GM12878 (cell line): Measurements from ENCODE around the gene SLC17A7. TPM values are rescaled to one million over a fixed set of nuclear protein-coding genes. Genes with fewer than 3 reads are reported as not detected.

Experiments used
- ATAC-seq: fragments of 200-7000 bp; cut with Tn5 transposase; 3 replicates; pipeline ENCODE4 v1.9.1; 2020; ENCODE audit warnings: mild to moderate bottlenecking, moderate library complexity
- BruUV-seq: library from RNA; stranded (reverse); fragments of 400-500 nt; replicated peaks from 2 replicates; lab custom pipeline; 2021; lab: Mats Ljungman, UMichigan
- CTCF ChIA-PET: fragments of 300-600 bp; sonication (Branson Sonifier 250); formaldehyde crosslinking; extraction: SDS; loops from one replicate; lab custom pipeline; 2021; ENCODE audit warnings: inconsistent platforms; lab: Yijun Ruan, JAX
- POLR2A ChIA-PET: fragments of 350-600 bp; formaldehyde crosslinking; extraction: SDS; loops from one replicate; lab custom pipeline; 2021; ENCODE audit warnings: inconsistent platforms; lab: Charles Lee
- RAD21 ChIA-PET: fragments of 300-600 bp; sonication (Branson Sonifier 250); formaldehyde crosslinking; loops from one replicate; lab custom pipeline; 2023; ENCODE audit warnings: antibody characterized with exemption; ENCODE audit not compliant: unreplicated experiment; lab: Charles Lee
- SMC1A ChIA-PET: fragments of 300-600 bp; sonication (Branson Sonifier 250); formaldehyde crosslinking; loops from one replicate; lab custom pipeline; 2023; ENCODE audit not compliant: unreplicated experiment, uncharacterized antibody; lab: Charles Lee
- DNase-seq: peaks from one replicate; pipeline ENCODE4 v3.0.0-alpha.2; 2011; ENCODE audit warnings: low read depth, low spot score
- FAIRE-seq: peaks from 3 replicates; lab custom pipeline; 2011; peaks lifted over from hg19 to GRCh38; lab: Jason Lieb, UNC
- H2AFZ ChIP-seq: 2 replicates; pipeline ENCODE4 v1.6.0; 2011; ENCODE audit warnings: low read depth, low read length, control low read depth; ENCODE audit not compliant: control insufficient read depth
- H3K27ac ChIP-seq: 2 replicates; pipeline ENCODE4 v1.5.1; 2011; ENCODE audit warnings: control low read depth; ENCODE audit not compliant: control insufficient read depth, insufficient read depth
- H3K27me3 ChIP-seq, 2 experiments: replicated peaks in 1 of 2; 2 replicates each; pipeline versions ENCODE4 v1.6.0 to v1.6.1; 2011; ENCODE audit warnings: low read length in 1 of 2; ENCODE audit not compliant: control insufficient read depth in 2 of 2, insufficient read depth in 2 of 2
- H3K36me3 ChIP-seq, 2 experiments: 2 replicates each; pipeline ENCODE4 v1.5.1; 2011; ENCODE audit warnings: low read length in 1 of 2; ENCODE audit not compliant: control insufficient read depth in 2 of 2, insufficient read depth in 2 of 2
- H3K4me1 ChIP-seq: 2 replicates; pipeline ENCODE4 v1.6.1; 2011; ENCODE audit warnings: mild to moderate bottlenecking, low read length, moderate library complexity, mixed read lengths; ENCODE audit not compliant: control insufficient read depth, insufficient read depth
- H3K4me2 ChIP-seq: 2 replicates; pipeline ENCODE4 v1.6.0; 2011; ENCODE audit warnings: control low read depth; ENCODE audit not compliant: control insufficient read depth, insufficient read depth
- H3K4me3 ChIP-seq: fragments of 200-600 bp; sonication (generic); 2 replicates; pipeline ENCODE4 v1.5.1; 2016
- H3K79me2 ChIP-seq: 2 replicates; pipeline ENCODE4 v1.6.0; 2011; ENCODE audit warnings: low read length; ENCODE audit not compliant: control insufficient read depth, insufficient read depth
- H3K9ac ChIP-seq: 2 replicates; pipeline ENCODE4 v1.8.0; 2011; ENCODE audit warnings: low read length, control low read depth, mixed read lengths; ENCODE audit not compliant: control insufficient read depth, insufficient read depth
- H3K9me3 ChIP-seq: replicated peaks from 3 replicates; pipeline ENCODE4 v1.5.1; 2011; ENCODE audit warnings: mild to moderate bottlenecking, low read length; ENCODE audit not compliant: control insufficient read depth, insufficient read depth
- H4K20me1 ChIP-seq: 2 replicates; pipeline ENCODE4 v1.6.0; 2011; ENCODE audit not compliant: control insufficient read depth, insufficient read depth
- CBX5 ChIP-seq: sonication (generic); IDR thresholded peaks from 2 replicates; pipeline ENCODE4 v1.6.1; 2016; ENCODE audit warnings: low read depth, moderate library complexity, mild to moderate bottlenecking, inconsistent platforms
- FOS ChIP-seq: IDR thresholded peaks from 3 replicates; pipeline ENCODE4 v1.6.1; 2011; ENCODE audit warnings: borderline replicate concordance; ENCODE audit not compliant: insufficient read length; ENCODE audit errors: extremely low read depth
- IRF4 ChIP-seq: IDR thresholded peaks from 2 replicates; pipeline ENCODE4 v1.6.1; 2011; ENCODE audit warnings: low read depth, low read length
- LARP7 ChIP-seq: fragments of 450-650 bp; IDR thresholded peaks from 2 replicates; pipeline ENCODE4 v1.6.1; 2017; ENCODE audit warnings: mild to moderate bottlenecking
- PAX8 ChIP-seq: fragments of 450-650 bp; IDR thresholded peaks from 2 replicates; pipeline ENCODE4 v1.6.1; 2017; ENCODE audit warnings: mild to moderate bottlenecking, moderate library complexity
- SIX5 ChIP-seq: IDR thresholded peaks from 2 replicates; pipeline ENCODE4 v1.6.1; 2011; ENCODE audit warnings: mild to moderate bottlenecking, low read depth, low read length, moderate library complexity; ENCODE audit not compliant: severe bottlenecking
- YBX1 ChIP-seq: fragments of 450-650 bp; IDR thresholded peaks from 2 replicates; pipeline ENCODE4 v1.6.1; 2016; ENCODE audit warnings: antibody characterized with exemption
- YY1 ChIP-seq: IDR thresholded peaks from 2 replicates; pipeline ENCODE4 v1.6.1; 2011; ENCODE audit warnings: low read depth, mild to moderate bottlenecking, low read length
- ZNF207 ChIP-seq: fragments of 450-650 bp; IDR thresholded peaks from 2 replicates; pipeline ENCODE4 v1.6.1; 2014; ENCODE audit warnings: antibody characterized with exemption, mild to moderate bottlenecking, borderline replicate concordance
- ZNF622 ChIP-seq: fragments of 450-650 bp; IDR thresholded peaks from 2 replicates; pipeline ENCODE4 v1.6.1; 2017; ENCODE audit warnings: mild to moderate bottlenecking, inconsistent platforms
- WGBS: methylation state at CpG from one replicate; pipeline ENCODE4 v1.1.6; 2016; ENCODE audit warnings: low lambda C conversion rate; ENCODE audit not compliant: insufficient replicate concordance, insufficient coverage; ENCODE audit errors: missing lambda C conversion rate; 5-methylcytosine and 5-hydroxymethylcytosine counted together
- in situ Hi-C: fragments of 300-500 bp; cut with MboI; formaldehyde crosslinking; loops from 9 replicates; pipeline ENCODE4 v1.14.3; 2018; ENCODE audit warnings: mixed read lengths
- intact Hi-C: fragments of 100-400 bp; cut with micrococcal nuclease; formaldehyde crosslinking; loops from one replicate; pipeline ENCODE4 v1.14.2; 2022; ENCODE audit not compliant: unreplicated experiment
- polyA plus RNA-seq, 11 experiments: library from polyadenylated mRNA; depleted of rRNA in 4 of 11; unstranded in 6 of 11; stranded (reverse) in 5 of 11; fragments of >200 nt; fragmentation: Nextera tagmentation in 4 of 11; fragmentation: Illumina TruSeq in 1 of 11; extraction: Ambion mirVana in 4 of 11; extraction: Trizol in 1 of 11; gene quantifications; 1 replicate in 1 of 11; 2 replicates in 10 of 11; pipeline versions ENCODE4 v1.2.1 to v1.2.3, GENCODE V29; 2011 to 2016; ENCODE audit warnings: inconsistent platforms in 2 of 11, missing spikeins in 2 of 11, low read depth in 1 of 11
- total RNA-seq, 4 experiments: library from RNA; depleted of rRNA in 3 of 4; stranded (reverse); fragments of >200 nt in 3 of 4; fragmentation: Illumina TruSeq in 1 of 4; extraction: Trizol in 1 of 4; gene quantifications; 2 replicates each; pipeline versions ENCODE4 v1.2.1 to v1.2.3, GENCODE V29; 2013 to 2021
- TF ChIP-seq, protein P1 (sequence below): IDR thresholded peaks from 2 replicates; pipeline ENCODE4 v1.6.1; 2011; ENCODE audit warnings: mild to moderate bottlenecking, low read depth, low read length, moderate library complexity; ENCODE audit not compliant: insufficient replicate concordance
- TF ChIP-seq, protein P2 (sequence below): IDR thresholded peaks from 2 replicates; pipeline ENCODE4 v1.6.1; 2012; ENCODE audit warnings: low read length, inconsistent platforms

Gene SLC17A7
- total and polyA plus RNA-seq, 10 of the 15 experiments (the other 5 are each of a cell fraction or from before 2014, with no cell fraction given): 0.03 to 0.24 (median 0.06) TPM; not detected in 6

DNA sequence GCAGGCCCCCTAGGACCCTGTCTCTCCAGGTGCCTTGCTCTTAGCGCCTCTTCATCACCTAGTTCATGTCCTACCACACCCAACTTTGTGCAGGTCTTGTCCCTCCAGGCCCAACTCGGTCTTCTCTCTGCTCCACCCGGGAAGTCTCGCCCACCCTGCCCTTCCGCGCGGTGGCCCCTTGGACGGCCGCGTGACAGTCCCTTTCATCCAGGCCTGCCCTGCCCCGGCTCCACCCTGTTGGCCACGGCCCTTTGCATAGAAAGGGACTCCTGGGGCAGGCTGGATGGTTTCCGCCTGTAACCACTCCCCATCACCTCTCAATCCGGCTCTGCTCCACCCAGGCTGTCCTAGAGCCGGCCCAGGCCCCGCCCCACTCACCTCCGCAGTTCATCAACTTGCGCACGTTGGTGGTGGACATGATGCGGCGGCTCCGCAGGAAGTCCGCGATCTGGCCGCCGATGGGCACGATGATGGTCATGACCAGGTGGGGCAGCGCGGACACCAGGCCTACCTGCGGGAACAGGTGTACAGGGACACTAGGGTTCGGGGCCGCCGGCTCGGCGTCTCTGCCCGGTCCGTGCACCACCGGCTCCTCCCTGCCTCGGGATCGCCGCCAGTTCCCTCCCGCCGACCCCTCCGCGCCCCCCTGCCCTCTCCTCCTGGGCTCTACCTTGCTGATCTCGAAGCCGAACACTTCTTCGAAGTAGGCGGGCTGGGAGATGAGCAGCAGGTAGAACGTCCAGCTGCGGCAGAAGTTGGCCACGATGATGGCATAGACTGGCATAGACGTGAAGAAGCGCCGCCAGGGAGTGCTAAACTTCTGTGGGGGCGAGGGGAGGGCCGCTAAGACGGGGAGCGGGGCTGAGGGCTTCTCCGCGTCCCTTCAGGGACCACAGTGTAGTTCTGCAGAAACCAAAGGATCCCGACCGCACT is 8.9 kb downstream of the SLC17A7 start:
- ChIA-PET POLR2A (no interaction called here), CTCF (interaction anchor here (0.9 to 1.9 kb wide), 3 partner anchors 30 to 98 kb away, joined by 3 to 5 read pairs (median 3); no protein-coding TSS in a partner anchor), SMC1A (interaction anchor here (1.2 kb wide), 1 partner anchor 13 kb away, joined by 3 read pairs; no protein-coding TSS in a partner anchor), RAD21 (no interaction called here)
- TF ChIP-seq LARP7: no peak
- TF ChIP-seq, protein P1, sequence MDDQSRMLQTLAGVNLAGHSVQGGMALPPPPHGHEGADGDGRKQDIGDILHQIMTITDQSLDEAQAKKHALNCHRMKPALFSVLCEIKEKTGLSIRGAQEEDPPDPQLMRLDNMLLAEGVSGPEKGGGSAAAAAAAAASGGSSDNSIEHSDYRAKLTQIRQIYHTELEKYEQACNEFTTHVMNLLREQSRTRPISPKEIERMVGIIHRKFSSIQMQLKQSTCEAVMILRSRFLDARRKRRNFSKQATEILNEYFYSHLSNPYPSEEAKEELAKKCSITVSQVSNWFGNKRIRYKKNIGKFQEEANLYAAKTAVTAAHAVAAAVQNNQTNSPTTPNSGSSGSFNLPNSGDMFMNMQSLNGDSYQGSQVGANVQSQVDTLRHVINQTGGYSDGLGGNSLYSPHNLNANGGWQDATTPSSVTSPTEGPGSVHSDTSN: no peak
- no peak for TF ChIP-seq SIX5
- TF ChIP-seq ZNF622: no peak
- no peak for TF ChIP-seq FOS
- TF ChIP-seq IRF4: no peak
- TF ChIP-seq, protein P2, sequence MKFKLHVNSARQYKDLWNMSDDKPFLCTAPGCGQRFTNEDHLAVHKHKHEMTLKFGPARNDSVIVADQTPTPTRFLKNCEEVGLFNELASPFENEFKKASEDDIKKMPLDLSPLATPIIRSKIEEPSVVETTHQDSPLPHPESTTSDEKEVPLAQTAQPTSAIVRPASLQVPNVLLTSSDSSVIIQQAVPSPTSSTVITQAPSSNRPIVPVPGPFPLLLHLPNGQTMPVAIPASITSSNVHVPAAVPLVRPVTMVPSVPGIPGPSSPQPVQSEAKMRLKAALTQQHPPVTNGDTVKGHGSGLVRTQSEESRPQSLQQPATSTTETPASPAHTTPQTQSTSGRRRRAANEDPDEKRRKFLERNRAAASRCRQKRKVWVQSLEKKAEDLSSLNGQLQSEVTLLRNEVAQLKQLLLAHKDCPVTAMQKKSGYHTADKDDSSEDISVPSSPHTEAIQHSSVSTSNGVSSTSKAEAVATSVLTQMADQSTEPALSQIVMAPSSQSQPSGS: no peak
- no peak for TF ChIP-seq YY1
- no peak for TF ChIP-seq CBX5
- TF ChIP-seq YBX1: no peak
- no peak for TF ChIP-seq PAX8
- TF ChIP-seq ZNF207: no peak
- BruUV-seq: no TSS peak
- FAIRE-seq (no peak), DNase-seq (no peak), ATAC-seq (0 out of 3 replicates have a peak, but pooled peaks have one; percentile 27)
- no peak overlapping the region for H3K4me2 ChIP-seq
- intact Hi-C loops: no loop called here
- no peaks in the 10 kb centered on the region for H3K36me3 ChIP-seq
- no peak overlapping the region for H3K9ac ChIP-seq
- H3K4me1 ChIP-seq: no peaks in the 10 kb centered on the region; the same call in 1 of the 2 replicates
- H3K9me3 ChIP-seq: no peaks in the 10 kb centered on the region
- no peak overlapping the region for H2AFZ ChIP-seq
- H3K4me3 ChIP-seq: no peak overlapping the region
- H3K27ac ChIP-seq: no peak overlapping the region
- H3K27me3 ChIP-seq: peaks cover 7 to 14% of the 10 kb centered on the region in 2 experiments
- in situ Hi-C loops: no loop called here
- no peaks in the 10 kb centered on the region for H4K20me1 ChIP-seq
- WGBS: 12% methylated on average over 47 of the region's 63 CpGs
- no peaks in the 10 kb centered on the region for H3K79me2 ChIP-seq
